PC-3 (cell line): ENCODE data around the gene TMX3. TPM values are rescaled to one million over a fixed set of nuclear protein-coding genes. Genes with fewer than 3 reads are reported as not detected.
A peak's percentile ranks its signal among the peaks of the same experiment; 100 is the strongest.

Source experiments
- ATAC-seq: fragments of 200-7000 bp; cut with Tn5 transposase; 2 replicates; pipeline ENCODE4 v1.9.1; 2020; ENCODE audit warnings: mild to moderate bottlenecking, moderate library complexity
- BruUV-seq: library from RNA; stranded (reverse); fragments of 400-500 nt; replicated peaks from 2 replicates; lab custom pipeline; 2021; lab: Mats Ljungman, UMichigan
- CTCF ChIA-PET: fragments of 300-600 bp; sonication (Branson Sonifier 250); formaldehyde crosslinking; loops from one replicate; lab custom pipeline; 2022; ENCODE audit warnings: antibody characterized with exemption; lab: Charles Lee
- POLR2A ChIA-PET: fragments of 300-600 bp; sonication (Branson Sonifier 250); formaldehyde crosslinking; loops from one replicate; lab custom pipeline; 2022; ENCODE audit warnings: antibody characterized with exemption; ENCODE audit not compliant: unreplicated experiment; lab: Charles Lee
- DNase-seq: peaks from one replicate; pipeline ENCODE4 v3.0.0-alpha.2; 2015
- H2AFZ ChIP-seq: fragments of 300-600 bp; sonication (generic); 2 replicates; pipeline ENCODE4 v1.6.0; 2016; ENCODE audit warnings: antibody characterized with exemption, low read length
- H3F3A ChIP-seq: fragments of 300-600 bp; sonication (generic); one replicate; pipeline ENCODE4 v1.6.0; 2017; ENCODE audit warnings: antibody characterized with exemption, low read length, control low read depth, mild to moderate bottlenecking; ENCODE audit not compliant: unreplicated experiment
- H3K27ac ChIP-seq: fragments of 300-600 bp; sonication (generic); 2 replicates; pipeline ENCODE4 v1.5.1; 2016; ENCODE audit warnings: mild to moderate bottlenecking, low read length
- H3K27me3 ChIP-seq: fragments of 300-600 bp; sonication (generic); 2 replicates; pipeline ENCODE4 v1.6.1; 2016; ENCODE audit warnings: low read length, mixed read lengths
- H3K36me3 ChIP-seq: fragments of 300-600 bp; sonication (generic); 2 replicates; pipeline ENCODE4 v1.6.1; 2016; ENCODE audit warnings: low read depth, mixed run types, low read length, mixed read lengths
- H3K4me1 ChIP-seq: fragments of 300-600 bp; sonication (generic); 2 replicates; pipeline ENCODE4 v1.5.1; 2016; ENCODE audit warnings: low read length; ENCODE audit not compliant: insufficient read depth
- H3K4me2 ChIP-seq: fragments of 300-600 bp; sonication (generic); 2 replicates; pipeline ENCODE4 v1.6.0; 2016; ENCODE audit warnings: low read length
- H3K4me3 ChIP-seq: fragments of 300-600 bp; sonication (generic); 2 replicates; pipeline ENCODE4 v1.5.1; 2016; ENCODE audit warnings: mild to moderate bottlenecking, low read length, mixed read lengths
- H3K79me2 ChIP-seq: fragments of 300-600 bp; sonication (generic); 2 replicates; pipeline ENCODE4 v1.6.1; 2017; ENCODE audit warnings: low read length, mixed read lengths
- H3K9ac ChIP-seq: fragments of 300-600 bp; sonication (generic); 2 replicates; pipeline ENCODE4 v1.6.0; 2016; ENCODE audit warnings: mild to moderate bottlenecking, low read length
- H3K9me2 ChIP-seq: fragments of 300-600 bp; sonication (generic); replicated peaks from 2 replicates; pipeline ENCODE4 v1.6.1; 2016; ENCODE audit warnings: mixed run types, low read length, mixed read lengths
- H3K9me3 ChIP-seq: fragments of 300-600 bp; sonication (generic); 2 replicates; pipeline ENCODE4 v1.6.1; 2016; ENCODE audit warnings: low read length, mixed read lengths
- H4K20me1 ChIP-seq: fragments of 300-600 bp; sonication (generic); 2 replicates; pipeline ENCODE4 v1.6.1; 2016; ENCODE audit warnings: low read length, mixed read lengths
- EZH2 ChIP-seq: fragments of 300-600 bp; sonication (generic); IDR thresholded peaks from one replicate; pipeline ENCODE4 v1.6.1; 2017; ENCODE audit warnings: antibody characterized with exemption, mild to moderate bottlenecking, low read length; ENCODE audit not compliant: unreplicated experiment
- EZH2phosphoT487 ChIP-seq: fragments of 300-600 bp; sonication (generic); IDR thresholded peaks from 2 replicates; pipeline ENCODE4 v1.6.1; 2018; ENCODE audit warnings: mild to moderate bottlenecking, antibody characterized with exemption, low read length, borderline replicate concordance
- intact Hi-C: fragments of 100-400 bp; cut with micrococcal nuclease; formaldehyde crosslinking; loops from 2 replicates; pipeline ENCODE4 v1.9.0; 2023
- total RNA-seq: library from RNA; depleted of rRNA; stranded (reverse); fragments of >200 nt; gene quantifications from 2 replicates; pipeline ENCODE4 v1.2.3, GENCODE V29; 2014
- TF ChIP-seq, protein P1 (sequence below): fragments of 300-600 bp; sonication (generic); conservative IDR thresholded peaks from 2 replicates; pipeline ENCODE4 v1.5.1; 2017; ENCODE audit warnings: antibody characterized with exemption, low read depth, mild to moderate bottlenecking, low read length

The TMX3 gene
- total RNA-seq, 1 experiment from 2014 or later: 50.1 TPM

DNA sequence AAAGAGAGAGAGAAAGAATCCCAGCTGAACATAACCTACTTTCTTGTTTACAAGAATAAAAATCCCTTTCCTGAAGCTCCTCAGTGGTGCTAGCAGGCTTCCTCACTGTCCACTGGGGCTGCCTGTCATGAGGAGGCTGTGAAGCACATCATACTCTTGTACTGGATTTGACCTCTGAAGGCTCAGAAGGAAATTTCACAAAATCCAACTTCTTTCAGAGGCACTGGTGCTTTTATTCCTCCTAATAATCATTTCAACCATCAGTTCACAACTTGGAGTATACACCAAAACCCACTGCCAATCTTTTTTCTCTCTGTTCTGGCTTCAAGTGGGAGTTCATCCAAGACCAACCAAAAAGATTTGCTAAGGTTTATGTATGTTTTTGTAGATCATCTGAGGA is 48.5 kb downstream of the TMX3 start:
- no peaks in the 10 kb centered on the region for H3K36me3 ChIP-seq
- H3F3A ChIP-seq: no peaks in the 10 kb centered on the region
- no peaks in the 10 kb centered on the region for H3K27me3 ChIP-seq
- H3K4me2 ChIP-seq: no peak overlapping the region
- intact Hi-C loops: loop anchor here (10.0 kb wide), 1 partner anchor 802 kb away; no protein-coding TSS in a partner anchor
- DNase-seq (no peak), ATAC-seq (no peak)
- TF ChIP-seq EZH2 (no peak), EZH2phosphoT487 (no peak)
- TF ChIP-seq, protein P1, sequence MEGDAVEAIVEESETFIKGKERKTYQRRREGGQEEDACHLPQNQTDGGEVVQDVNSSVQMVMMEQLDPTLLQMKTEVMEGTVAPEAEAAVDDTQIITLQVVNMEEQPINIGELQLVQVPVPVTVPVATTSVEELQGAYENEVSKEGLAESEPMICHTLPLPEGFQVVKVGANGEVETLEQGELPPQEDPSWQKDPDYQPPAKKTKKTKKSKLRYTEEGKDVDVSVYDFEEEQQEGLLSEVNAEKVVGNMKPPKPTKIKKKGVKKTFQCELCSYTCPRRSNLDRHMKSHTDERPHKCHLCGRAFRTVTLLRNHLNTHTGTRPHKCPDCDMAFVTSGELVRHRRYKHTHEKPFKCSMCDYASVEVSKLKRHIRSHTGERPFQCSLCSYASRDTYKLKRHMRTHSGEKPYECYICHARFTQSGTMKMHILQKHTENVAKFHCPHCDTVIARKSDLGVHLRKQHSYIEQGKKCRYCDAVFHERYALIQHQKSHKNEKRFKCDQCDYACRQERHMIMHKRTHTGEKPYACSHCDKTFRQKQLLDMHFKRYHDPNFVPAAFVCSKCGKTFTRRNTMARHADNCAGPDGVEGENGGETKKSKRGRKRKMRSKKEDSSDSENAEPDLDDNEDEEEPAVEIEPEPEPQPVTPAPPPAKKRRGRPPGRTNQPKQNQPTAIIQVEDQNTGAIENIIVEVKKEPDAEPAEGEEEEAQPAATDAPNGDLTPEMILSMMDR: no peak
- POLR2A ChIA-PET: no interaction called here
- no peaks in the 10 kb centered on the region for H4K20me1 ChIP-seq
- no peak overlapping the region for H3K4me3 ChIP-seq
- no TSS peak for BruUV-seq
- CTCF ChIA-PET: no interaction called here
- H2AFZ ChIP-seq: no peak overlapping the region
- no peaks in the 10 kb centered on the region for H3K9me2 ChIP-seq
- H3K9me3 ChIP-seq: no peaks in the 10 kb centered on the region
- H3K27ac ChIP-seq: no peak overlapping the region
- H3K79me2 ChIP-seq: no peaks in the 10 kb centered on the region
- H3K9ac ChIP-seq: no peak overlapping the region
- no peaks in the 10 kb centered on the region for H3K4me1 ChIP-seq

DNA sequence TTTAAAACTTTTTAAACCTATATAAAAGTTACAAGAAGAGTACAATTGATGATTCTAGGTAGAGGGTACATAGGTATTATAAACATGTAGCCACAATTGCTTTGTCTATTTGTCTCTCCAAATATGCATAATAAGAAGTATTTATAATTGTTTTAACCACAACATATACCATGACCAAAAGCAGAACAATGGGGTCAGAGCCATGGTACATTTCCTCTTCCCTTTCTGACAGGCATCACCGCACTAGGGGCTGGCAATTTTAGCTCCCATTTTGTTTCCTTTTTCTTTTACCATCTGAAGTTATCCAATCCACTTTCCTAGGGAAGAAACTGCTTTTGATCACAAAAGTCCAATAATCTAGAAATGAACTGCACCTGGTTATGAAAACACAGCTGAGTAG is 49.3 kb downstream of the TMX3 start:
- no peaks in the 10 kb centered on the region for H3K36me3 ChIP-seq
- H3F3A ChIP-seq: no peaks in the 10 kb centered on the region
- no peaks in the 10 kb centered on the region for H3K9me3 ChIP-seq
- no peaks in the 10 kb centered on the region for H3K79me2 ChIP-seq
- intact Hi-C loops: loop anchor here (10.0 kb wide), 1 partner anchor 801 kb away; no protein-coding TSS in a partner anchor
- no peaks in the 10 kb centered on the region for H4K20me1 ChIP-seq
- no peak for ATAC-seq
- no peak overlapping the region for H3K4me3 ChIP-seq
- no peak for DNase-seq
- H3K9me2 ChIP-seq: no peaks in the 10 kb centered on the region
- ChIA-PET POLR2A (no interaction called here), CTCF (no interaction called here)
- no peak overlapping the region for H3K9ac ChIP-seq
- no TSS peak for BruUV-seq
- H2AFZ ChIP-seq: no peak overlapping the region
- H3K4me2 ChIP-seq: no peak overlapping the region
- no peak overlapping the region for H3K27ac ChIP-seq
- H3K4me1 ChIP-seq: peaks cover 6% of the 10 kb centered on the region; the same call in 1 of the 2 replicates
- H3K27me3 ChIP-seq: no peaks in the 10 kb centered on the region
- no peak for TF ChIP-seq EZH2phosphoT487
- no peak for TF ChIP-seq EZH2
- TF ChIP-seq, protein P1: no peak

DNA sequence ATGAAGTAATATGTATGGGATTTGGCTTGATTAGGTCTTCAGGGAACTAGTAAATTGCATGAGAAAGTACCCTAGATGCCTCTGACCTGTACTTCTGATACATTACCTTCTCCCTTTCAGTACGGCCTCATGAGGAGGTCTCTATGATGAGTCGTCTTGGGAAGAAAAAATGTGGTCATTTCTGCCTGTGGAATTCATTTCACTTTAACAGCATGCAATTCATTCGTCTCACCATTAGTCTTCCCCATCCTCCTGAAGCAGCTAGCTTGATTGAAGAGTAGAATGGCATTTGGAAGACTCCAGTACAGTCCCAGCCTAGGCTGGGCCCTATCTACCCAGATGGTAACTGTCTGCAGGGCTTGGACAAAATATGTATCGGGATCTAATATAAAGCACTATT is 52.2 kb downstream of the TMX3 start:
- Histone ChIP-seq H3K4me3 (no peak overlapping the region), H4K20me1 (no peaks in the 10 kb centered on the region), H3K4me2 (no peak overlapping the region), H2AFZ (no peak overlapping the region), H3K4me1 (peaks cover 8% of the 10 kb centered on the region; the same call in 1 of the 2 replicates), H3K9me3 (no peaks in the 10 kb centered on the region), H3K9ac (no peak overlapping the region), H3F3A (no peaks in the 10 kb centered on the region), H3K27me3 (no peaks in the 10 kb centered on the region), H3K27ac (no peak overlapping the region), H3K79me2 (no peaks in the 10 kb centered on the region), H3K36me3 (no peaks in the 10 kb centered on the region), H3K9me2 (no peaks in the 10 kb centered on the region)
- intact Hi-C loops: loop anchor here (5.0 to 10.0 kb wide), 2 partner anchors 75 to 798 kb away; no protein-coding TSS in a partner anchor
- ChIA-PET CTCF (no interaction called here), POLR2A (no interaction called here)
- BruUV-seq: no TSS peak
- peak; percentile 51 for DNase-seq
- TF ChIP-seq, protein P1: peak; percentile 29; the same call in 1 of the 2 replicates
- TF ChIP-seq EZH2phosphoT487: no peak
- no peak for TF ChIP-seq EZH2
- ATAC-seq: peak; percentile 48; the same call in 1 of the 2 replicates
